HG02870 (cell line): ENCODE results near the gene IL1RAPL2.
"Not testable (repeated sequence)": the region's sequence is repeated elsewhere in the genome, so short reads cannot be mapped to it uniquely, and the experiment has no call there.

ENCODE experiments used
- ATAC-seq: cut with Tn5 transposase; IDR thresholded peaks from one replicate; pipeline ENCODE4 v1.9.1; 2021; ENCODE audit warnings: mild to moderate bottlenecking, moderate library complexity; ENCODE audit not compliant: unreplicated experiment

IL1RAPL2 gene

GRCh38 chrX:105006996-105007395 lies 441.0 kb downstream of the IL1RAPL2 start:
- no peak for ATAC-seq

GRCh38 chrX:105013719-105014118 lies 447.7 kb downstream of the IL1RAPL2 start:
- no peak for ATAC-seq

GRCh38 chrX:105017641-105018040 lies 451.6 kb downstream of the IL1RAPL2 start:
- ATAC-seq: no peak

GRCh38 chrX:105018865-105019264 lies 452.9 kb downstream of the IL1RAPL2 start:
- no peak for ATAC-seq

DNA sequence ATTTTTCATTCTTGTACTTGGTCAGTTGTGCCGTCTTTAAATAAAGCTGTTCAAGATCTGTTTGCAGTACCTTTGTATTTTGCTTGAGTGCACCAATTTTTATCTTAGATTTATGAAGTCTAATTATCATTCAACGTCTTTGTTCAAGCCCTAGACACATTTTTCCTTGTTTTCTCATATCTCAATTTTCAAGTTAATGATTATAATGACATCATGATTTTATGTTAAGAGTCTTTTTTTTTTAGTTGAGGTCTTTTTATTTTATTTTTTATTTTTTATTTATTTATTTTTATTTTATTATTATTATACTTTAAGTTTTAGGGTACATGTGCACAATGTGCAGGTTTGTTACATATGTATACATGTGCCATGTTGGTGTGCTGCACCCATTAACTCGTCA lies 463.0 kb downstream of the IL1RAPL2 start:
- ATAC-seq: not testable (repeated sequence)

GRCh38 chrX:105038672-105039328 lies 472.8 kb downstream of the IL1RAPL2 start:
- ATAC-seq: no peak

DNA sequence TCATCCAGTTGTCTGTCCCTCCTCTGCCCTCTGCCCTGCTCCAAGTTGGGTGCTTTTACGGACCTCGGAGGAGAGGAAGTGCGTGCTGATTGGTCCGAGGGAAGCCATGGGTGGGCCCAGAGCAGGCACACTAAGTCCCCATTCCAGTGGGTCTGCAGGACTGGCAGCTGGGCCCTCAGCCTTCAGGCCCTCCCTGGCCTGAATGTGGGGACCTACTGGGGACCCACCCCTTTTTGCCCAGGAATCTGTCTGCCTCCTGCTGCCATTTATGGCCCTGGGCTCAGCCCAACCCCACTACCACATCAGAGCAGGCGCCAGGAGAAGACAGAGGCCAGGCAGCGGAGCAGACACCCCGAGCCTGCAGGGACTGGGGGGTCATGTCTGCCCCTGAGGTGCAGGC lies 484.9 kb downstream of the IL1RAPL2 start:
- no peak for ATAC-seq

DNA sequence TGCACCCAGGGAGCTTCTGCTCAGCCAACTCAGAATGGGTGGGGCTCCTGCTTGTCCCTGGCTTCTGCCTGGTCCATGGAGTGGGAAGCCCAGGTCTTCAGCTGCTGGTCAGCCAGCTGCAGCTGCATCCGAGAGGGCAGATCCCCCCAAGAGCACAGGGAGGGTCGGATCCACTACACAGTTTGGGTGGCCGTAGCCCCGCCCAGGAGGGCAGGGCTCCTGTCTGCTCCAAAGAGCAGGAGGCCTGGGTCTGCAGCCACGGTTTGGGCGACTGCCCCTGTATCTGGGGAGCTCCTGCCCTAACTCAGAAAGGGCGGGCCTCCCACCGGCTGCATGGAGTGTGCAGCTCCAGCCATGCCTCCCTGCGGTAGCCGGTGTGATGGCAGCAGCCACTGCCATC lies 485.4 kb downstream of the IL1RAPL2 start:
- ATAC-seq: no peak

DNA sequence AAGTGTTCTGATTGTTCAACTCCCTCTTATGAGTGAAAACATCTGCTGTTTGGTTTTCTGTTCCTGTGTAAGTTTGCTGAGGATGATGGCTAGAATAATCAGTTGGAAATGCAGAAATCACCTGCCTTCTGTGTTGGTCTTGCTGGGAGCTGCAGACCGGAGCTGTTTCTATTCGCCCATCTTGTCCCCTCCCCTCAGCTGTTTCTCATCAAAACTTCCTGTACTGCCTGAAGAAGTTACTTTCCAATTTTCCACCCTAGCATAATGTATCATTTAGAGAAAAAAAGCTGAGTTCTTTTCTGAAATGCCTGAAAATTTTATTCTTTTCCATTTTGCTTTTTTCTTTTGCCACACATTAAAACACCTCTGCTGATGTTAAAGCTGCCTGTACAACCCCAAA lies 486.9 kb downstream of the IL1RAPL2 start:
- no peak for ATAC-seq

GRCh38 chrX:105063743-105064142 lies 497.7 kb downstream of the IL1RAPL2 start:
- ATAC-seq: no peak

GRCh38 chrX:105098201-105098600 lies 532.2 kb downstream of the IL1RAPL2 start:
- ATAC-seq: no peak

DNA sequence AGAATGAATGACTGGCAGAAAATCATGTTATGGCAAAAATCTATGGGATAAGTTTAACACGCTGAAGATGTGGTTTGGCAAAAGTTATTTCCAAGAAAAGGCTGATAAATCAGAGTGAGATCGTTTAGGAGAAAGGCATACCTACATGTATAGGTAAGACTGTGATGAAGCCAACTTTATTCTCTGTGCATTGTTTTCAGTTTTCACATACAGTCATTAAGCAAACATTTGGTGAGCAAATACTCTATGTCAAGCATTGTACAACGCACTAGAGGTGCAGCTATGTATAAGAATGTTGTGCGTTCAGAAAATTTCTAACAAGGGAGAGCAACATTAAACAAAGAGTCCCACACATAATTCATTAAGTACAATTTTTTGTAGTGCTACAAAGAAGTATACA lies 532.8 kb downstream of the IL1RAPL2 start:
- ATAC-seq: no peak

GRCh38 chrX:105101378-105101777 lies 535.4 kb downstream of the IL1RAPL2 start:
- no peak for ATAC-seq

DNA sequence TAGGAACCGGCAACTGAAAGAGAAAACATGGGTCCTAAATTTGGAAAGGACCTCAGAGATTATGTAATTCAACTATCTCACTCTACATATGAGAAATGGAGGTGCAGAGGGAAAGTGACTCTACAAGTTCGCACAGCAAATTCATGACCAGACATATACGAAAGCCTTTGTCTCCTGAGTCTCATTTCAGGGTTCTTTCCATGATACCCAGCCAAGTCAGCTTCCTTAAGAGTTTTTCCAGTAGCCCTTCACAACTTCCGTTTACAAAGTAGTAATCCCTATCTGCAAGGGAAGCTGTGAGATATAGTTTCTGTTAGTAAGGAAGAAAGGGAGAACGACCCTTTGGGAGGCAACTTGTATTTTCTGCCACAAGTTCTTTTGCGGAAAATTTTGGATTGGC lies 543.9 kb downstream of the IL1RAPL2 start:
- no peak for ATAC-seq

DNA sequence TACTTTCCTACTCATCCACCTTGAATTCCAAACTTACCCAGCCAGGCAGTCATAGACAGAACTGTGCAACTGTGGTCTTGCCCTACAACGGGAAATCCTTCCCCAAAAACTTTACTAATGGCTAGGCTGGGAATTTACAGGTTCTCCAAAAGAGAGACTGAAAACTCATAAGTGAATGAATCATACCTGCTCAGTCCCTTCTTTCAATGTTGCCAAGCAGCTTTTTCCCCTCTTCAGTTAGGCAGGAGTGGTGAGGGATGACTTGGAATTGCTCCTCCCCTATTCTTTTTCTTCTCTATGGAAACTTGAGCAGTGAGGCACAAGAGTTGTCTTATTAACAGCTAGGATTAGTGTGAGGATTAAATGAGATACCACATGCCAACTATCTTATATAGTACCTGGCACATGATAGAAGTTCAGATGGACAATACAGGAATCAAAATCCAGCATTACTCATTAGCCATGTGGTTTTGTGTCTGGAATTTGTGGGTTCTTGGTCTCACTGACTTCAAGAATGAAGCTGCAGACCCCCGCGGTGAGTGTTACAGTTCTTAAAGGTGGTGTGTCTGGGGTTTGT lies 548.6 kb downstream of the IL1RAPL2 start:
- no peak for ATAC-seq

DNA sequence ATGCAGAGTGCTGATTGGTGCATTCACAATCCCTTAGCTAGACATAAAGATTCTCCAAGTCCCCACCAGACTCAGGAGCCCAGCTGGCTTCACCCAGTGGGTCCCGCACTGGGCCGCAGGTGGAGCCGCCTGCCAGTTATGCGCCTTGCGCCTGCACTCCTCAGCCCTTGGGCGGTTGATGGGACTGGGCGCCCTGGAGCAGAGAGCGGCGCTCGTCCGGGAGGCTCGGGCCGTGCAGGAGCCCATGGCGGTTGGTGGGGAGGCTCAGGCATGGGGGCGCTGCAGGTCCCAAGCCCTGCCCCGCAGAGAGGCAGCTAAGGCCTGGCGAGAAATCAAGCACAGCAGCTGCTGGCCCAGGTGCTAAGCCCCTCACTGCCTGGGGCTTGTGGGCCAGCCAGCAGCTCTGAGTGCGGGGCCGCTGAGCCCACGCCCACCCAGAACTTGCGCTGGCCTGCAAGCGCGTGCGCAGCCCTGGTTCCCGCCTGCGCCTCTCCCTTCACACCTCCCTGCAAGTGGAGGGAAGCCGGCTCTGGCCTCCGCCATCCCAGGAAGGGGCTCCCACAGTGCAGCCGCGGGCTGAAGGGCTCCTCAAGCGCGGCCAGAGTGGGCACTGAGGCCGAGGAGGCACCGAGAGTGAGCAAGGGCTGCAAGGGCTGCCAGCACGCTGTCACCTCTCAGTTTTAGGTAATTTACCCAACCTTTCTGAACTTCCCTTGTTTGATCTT lies 549.8 kb downstream of the IL1RAPL2 start:
- not testable (repeated sequence) for ATAC-seq

- ATAC-seq: no peak
Measured at GRCh38 chrX:105116486-105116885, 550.5 kb downstream of the IL1RAPL2 start.

GRCh38 chrX:105117621-105118020 lies 551.6 kb downstream of the IL1RAPL2 start:
- no peak for ATAC-seq

DNA sequence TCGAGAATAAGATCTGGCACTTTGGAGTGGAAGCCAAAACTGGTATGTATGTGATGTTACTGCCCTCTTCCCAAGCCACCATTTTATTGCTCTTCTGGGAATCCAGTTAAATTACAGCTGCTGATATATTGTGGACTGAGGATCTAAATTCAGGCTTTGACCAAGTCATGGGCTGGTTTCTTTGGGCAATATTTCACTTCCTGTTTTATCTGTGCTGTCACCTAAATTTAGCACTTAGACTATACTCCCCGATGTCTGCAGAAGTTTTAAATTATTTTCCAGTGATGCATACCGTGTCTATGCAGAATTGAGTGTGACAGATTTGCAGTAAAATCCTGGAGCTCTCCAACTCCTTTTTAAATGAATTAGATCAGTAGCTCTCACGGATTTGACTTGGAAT lies 554.5 kb downstream of the IL1RAPL2 start:
- ATAC-seq: no peak

DNA sequence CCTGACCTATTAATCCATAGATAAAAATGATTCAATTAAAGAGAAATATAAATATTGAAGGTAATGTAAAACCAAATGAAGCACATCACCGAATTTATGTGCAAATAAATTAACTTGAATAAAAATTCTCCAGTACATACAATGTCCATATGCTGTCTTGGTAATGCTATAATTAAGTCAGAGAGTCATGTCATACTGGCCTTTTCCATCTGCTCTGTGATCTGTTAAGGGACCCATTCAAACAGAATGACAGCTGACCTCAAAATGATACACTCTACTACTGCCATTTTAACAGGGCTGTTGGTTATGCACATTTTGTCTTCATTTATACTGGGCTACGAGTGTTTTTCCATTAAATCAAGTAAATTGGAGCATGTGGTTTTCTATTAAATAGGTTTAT lies 555.2 kb downstream of the IL1RAPL2 start:
- ATAC-seq: no peak

- ATAC-seq: no peak
Measured at GRCh38 chrX:105126201-105126600, 560.2 kb downstream of the IL1RAPL2 start.

DNA sequence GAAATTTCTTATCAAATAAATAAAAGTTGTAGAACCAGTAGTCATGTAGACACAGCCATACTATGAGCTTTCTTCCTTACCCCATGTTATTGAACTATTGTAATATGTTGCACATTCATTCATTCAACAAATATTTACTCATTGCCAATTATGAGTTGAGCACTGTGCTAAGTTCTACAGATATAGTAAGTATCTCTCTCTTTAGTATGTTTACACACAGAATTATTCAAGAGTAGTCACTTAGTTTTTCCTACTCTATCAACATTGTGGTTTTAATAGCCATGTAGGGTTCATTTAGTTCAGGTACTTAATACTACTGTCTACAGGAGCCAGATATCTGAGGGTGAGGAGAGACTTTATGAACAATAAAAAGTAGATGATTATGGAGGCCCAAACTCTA lies 568.3 kb downstream of the IL1RAPL2 start:
- ATAC-seq: no peak
